Activated CD8-positive, alpha-beta memory T cell treated with anti-CD3 and anti-CD28 coated beads, Interleukin-2, amount 50 U/mL, for 1 hour (primary cell): ENCODE measurements around the gene MYO9B.
"Not testable (repeated sequence)": the region's sequence is repeated elsewhere in the genome, so short reads cannot be mapped to it uniquely, and the experiment has no call there.

ENCODE experiments used
- DNase-seq: peaks from one replicate; pipeline ENCODE4 v3.0.0-alpha.2; 2020; ENCODE audit errors: extremely low read depth

Gene MYO9B

GRCh38 chr19:17116996-17117702, 41.6 kb downstream of the MYO9B start:
- DNase-seq: no peak

GRCh38 chr19:17118957-17119356, 43.4 kb downstream of the MYO9B start:
- DNase-seq: no peak

- no peak for DNase-seq
These were observed 46.2 kb downstream of the MYO9B start for GRCh38 chr19:17121736-17122293.

- DNase-seq: no peak
These were observed 47.5 kb downstream of the MYO9B start for GRCh38 chr19:17123041-17123440.

GRCh38 chr19:17124025-17124424, 48.4 kb downstream of the MYO9B start:
- DNase-seq: no peak

- DNase-seq: peak; percentile 44
These were observed 49.6 kb downstream of the MYO9B start for GRCh38 chr19:17125062-17125727.

- peak; percentile 50 for DNase-seq
These were observed 50.4 kb downstream of the MYO9B start for GRCh38 chr19:17125728-17126677.

GRCh38 chr19:17127671-17128070, 52.1 kb downstream of the MYO9B start:
- no peak for DNase-seq

- no peak for DNase-seq
These were observed 52.8 kb downstream of the MYO9B start for GRCh38 chr19:17128403-17128802.

GRCh38 chr19:17128820-17129219, 53.2 kb downstream of the MYO9B start:
- DNase-seq: no peak

GRCh38 chr19:17129377-17129776, 53.8 kb downstream of the MYO9B start:
- DNase-seq: no peak

GRCh38 chr19:17135001-17135853, 59.6 kb downstream of the MYO9B start:
- peak; percentile 11 for DNase-seq

GRCh38 chr19:17136021-17136420, 60.4 kb downstream of the MYO9B start:
- no peak for DNase-seq

- no peak for DNase-seq
These were observed 61.0 kb downstream of the MYO9B start for GRCh38 chr19:17136617-17137016.

GRCh38 chr19:17137417-17137816, 61.8 kb downstream of the MYO9B start:
- no peak for DNase-seq

- DNase-seq: not testable (repeated sequence)
These were observed 62.7 kb downstream of the MYO9B start for GRCh38 chr19:17138052-17138846.

- no peak for DNase-seq
These were observed 63.5 kb downstream of the MYO9B start for GRCh38 chr19:17138937-17139598.

- DNase-seq: not testable (repeated sequence)
These were observed 69.2 kb downstream of the MYO9B start for GRCh38 chr19:17144771-17145170.
